Fibroblast of skin of scalp (primary cell): Measurements from ENCODE around the gene ZNF516.

Experiments
- DNase-seq: peaks from one replicate; pipeline ENCODE4 v3.0.0-alpha.2; 2013

Gene ZNF516

DNA sequence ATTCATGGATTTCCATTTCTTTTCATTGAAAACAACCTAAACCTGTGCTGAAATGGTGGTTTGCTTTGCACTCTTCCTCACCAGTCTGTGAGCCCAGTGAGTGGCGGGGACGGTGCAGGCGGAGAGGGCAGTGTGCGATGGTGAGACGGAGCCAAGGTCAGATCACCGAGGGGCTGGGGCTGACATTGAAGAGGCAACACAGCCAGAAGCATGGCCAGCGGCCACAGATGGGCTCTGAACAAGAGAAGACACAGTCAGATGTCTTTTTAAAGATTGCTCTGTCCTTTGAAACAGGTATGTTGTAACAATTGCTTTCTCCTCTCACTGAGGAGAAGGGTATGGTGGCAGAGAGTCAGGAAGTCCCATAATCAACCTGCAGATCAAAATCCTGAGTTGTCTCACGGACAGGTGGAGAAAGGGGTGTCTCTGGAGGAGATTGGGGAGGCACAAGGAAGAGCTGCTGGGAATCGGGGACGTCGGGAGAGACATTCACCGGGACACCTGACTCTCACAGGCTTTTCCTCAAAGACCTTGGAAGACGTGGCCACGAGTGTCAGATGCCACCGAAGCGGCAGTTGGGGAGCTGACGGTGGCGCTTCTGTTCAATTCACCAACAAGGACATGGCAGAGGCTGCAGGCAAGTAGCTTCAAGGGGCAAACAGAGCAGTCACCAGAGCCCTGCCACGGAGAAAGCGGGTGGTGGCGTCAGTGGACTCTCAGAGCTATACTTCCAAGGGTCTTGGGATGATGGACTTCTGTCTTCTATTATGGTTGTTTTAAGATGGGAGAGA, 12.1 kb upstream of the ZNF516 start:
- DNase-seq: no peak

DNA sequence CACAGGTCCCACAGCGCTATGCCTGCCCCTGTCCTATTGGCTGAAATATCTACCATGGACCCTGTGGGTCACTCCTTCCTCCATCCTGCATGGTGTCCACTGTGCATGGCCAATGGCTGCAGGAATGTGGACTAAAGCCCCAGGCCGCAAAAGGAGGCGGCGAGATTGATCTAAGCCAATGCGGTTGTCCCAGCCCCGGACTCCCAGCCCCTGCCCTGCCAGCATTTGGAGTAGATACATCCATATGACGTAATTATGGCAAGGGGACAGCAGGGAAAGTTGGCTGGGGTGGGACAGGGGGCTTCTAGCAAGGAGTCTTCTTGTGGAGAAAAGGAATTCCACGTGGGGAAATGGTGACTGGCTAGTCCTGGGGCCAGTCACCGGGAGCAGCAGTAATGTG, 11.4 kb upstream of the ZNF516 start:
- no peak for DNase-seq

DNA sequence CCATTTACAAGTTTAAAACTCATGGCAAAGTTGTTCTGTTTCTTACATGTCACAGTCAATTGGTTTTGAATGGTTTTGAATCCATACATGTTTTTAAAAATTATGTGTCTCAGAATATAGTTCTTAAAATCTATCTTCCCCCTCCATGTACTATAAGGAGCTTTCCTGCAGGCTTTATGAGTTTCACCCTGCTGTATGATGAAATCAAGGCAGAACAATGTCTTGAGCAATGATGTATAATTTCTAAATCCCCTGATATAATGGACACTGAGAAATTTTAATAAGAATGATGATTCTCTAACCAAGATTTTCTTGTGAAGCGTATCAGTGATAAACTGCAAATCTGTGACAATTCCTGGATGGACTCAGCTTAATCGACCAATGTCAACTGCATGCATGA, 10.6 kb upstream of the ZNF516 start:
- DNase-seq: no peak

DNA sequence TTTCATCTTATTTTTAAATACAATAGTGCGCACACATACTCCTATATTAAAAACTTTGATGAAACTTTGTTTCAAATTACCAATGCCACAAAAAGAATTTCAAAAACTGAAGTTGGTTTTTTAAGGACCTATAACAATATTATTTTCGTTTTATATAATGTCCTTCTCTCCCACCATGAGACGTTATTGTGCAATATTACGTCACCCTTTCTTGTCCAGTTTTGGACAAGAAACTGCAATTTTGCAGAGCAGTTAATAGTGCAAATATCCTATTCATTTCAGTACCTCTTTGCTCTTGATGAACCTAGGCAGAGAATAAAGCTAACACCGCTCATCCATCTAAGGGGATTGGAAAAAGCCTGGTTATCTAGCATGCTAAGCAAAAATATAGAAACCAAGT, 9.7 kb upstream of the ZNF516 start:
- no peak for DNase-seq

DNA sequence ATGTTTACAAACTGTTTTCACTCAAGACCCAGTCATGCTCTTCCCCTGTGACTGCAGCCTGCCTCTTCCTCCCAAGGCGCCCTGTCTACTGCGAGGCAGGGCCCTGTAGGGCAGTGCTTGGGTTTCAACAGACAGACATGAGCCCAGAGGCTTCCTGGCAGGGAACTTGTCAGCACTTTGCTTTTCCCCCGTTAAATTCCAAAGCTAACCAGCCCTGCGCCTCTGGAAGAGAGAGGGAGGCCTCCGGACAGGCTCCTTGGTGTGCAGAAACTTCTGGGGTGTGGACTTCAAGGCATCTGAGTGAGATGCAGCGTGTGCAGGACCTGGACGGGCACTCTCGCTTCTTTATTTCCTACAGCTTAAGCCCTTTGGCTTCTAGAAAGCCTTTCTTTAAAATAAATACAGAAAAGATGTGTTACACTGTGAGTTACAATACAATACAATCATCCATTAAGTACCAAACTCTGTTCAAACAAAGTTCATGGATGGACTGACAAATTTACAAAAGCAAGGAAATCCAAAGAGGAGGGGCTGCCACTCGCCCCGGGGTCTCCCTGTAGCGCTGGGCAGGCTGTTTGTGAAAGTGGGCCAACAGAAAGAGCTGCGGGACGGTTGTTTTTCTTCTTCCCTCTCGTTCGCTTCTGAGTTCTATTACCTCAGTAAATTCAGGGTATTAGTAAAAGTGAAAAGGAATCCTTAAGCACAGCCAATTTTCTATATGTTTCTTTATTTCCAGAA, 8.8 kb upstream of the ZNF516 start:
- DNase-seq: no peak

DNA sequence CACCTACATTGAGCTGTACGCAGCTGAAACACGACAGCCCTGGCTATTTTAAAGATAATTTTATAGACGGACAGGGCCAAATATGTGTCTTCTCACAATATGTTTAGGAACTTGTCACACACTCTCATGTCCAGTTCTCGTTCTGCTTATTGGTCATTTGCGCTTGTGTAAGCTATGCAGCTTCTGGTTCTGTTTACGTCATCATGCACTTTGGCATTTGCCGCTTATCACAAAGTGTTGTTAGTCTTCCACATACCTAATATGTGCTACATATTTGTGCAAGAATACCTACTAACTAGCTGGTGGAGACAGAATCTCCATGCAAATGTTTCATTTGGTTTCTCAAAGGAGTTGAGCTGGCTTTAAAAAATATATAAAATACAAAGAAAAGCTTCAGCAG, 7.5 kb upstream of the ZNF516 start:
- no peak for DNase-seq

DNA sequence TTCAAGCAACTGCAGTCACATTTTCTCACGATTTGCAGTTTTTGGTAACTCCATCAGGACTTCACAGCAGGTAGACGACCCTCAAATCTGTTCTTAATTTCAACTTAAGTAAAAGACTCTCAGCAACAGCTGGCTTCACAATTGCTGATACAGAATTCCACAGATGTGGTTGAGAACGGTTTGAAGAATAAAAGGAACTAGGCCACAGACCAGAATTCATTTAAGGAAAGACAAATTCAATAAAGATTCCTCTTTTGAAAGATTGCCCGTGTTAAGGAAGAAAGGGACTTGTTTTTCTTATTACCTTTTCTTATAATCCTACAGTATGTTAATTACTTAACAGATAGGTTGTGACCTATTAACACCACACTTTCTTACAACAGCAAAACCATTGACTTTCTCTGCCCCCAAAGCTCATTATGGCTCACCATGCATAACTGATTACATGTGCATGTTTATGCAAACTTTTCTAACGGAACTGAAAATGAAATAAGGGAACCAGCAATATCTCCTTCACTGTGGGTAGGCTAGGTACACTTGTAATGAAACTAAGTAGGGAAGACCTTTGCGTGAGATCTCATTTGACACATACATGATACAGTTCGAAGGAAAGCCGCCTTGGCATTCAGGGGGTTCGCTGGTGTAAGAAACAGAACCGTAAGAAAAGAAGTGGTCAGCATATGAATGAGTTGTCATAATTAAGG, 4.7 kb upstream of the ZNF516 start:
- no peak for DNase-seq

DNA sequence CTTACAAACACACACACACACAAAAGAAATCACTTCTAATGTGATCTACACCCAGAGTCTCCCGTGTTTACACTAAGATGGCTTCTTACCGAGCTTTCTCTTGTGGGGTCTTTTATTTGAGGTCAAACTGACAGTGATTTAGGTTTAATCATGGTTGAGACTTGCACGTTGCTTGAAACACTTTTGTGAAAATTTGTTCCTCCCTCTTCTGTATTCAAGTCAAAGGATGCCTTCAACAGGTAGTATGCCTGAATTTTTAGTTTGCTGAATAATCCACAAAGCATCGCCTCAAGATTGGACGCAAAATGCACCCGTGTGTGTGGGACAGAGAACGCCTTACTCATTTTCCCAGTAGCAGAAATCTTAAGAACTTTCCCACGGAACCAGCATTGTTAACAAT, 4.0 kb upstream of the ZNF516 start:
- no peak for DNase-seq

DNA sequence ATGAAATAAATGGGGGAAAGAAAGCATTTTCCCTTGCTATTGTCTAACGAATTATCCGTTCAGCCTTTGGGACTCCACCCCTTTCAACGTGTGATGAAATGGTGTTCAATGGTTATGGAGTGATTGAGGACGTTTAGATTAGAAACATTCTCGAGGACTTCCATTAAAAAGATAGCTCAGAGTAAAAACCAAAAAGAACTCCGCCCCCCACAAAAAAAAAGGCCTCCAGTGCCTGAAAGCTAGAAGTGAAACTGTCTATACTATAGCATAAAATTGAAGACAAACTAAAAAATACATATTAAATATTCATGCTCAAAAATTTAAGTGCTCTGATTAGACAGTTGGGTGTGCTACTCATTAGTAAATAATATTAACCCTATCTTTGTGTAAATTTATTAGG, 3.0 kb upstream of the ZNF516 start:
- DNase-seq: no peak

DNA sequence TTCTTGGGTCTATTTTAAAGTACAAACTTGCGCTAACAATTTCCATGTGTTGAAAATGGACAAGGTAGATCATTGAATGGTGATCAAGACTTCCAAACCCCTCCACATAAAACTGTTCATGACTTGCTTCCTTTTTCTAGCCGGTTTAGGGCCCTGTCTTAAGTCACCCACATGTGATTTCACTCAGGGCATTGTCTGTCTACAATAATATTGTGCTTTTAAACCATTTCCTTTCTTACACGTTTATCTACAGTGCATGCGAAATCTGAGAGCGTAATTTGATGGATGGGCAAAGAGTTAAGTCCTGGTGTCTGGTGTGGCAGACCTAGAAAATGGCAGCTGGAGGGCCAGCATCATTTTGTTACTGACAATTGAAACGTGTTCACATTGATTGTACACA, 2.0 kb upstream of the ZNF516 start:
- no peak for DNase-seq

DNA sequence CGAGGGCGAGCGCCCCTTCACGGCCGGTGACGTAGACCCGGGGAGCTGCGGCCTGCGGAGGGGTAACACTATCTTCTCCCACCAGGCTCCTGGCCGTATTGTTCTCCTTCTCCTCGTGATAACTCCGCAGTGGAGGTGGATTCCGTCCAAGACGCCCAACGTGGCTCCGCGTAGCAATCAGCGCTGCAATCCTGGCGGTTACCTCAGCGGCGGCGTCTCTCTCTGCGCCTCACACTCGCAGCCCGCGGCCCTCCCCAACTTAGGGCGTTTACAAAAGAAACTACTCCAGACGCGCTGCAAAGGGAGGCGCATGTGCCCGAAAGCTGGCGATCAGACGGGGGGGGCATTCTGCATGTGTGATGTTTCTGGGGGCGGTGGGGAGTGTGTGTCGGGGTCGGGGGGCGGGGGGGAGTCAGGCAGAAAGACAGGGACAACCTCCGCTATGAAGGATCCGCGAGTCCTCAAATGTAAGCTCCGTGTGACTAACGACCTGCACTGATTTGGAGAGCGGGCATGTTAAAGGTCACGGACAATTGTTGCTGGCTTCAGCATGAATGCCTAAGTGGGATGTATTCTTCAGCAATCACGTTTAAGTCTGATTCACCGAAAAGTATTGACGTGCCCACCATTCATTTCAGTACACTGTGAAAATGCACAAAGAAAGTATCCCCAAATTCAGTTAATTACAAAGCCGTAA, 1.3 kb upstream of the ZNF516 start:
- peak; percentile 53 for DNase-seq

DNA sequence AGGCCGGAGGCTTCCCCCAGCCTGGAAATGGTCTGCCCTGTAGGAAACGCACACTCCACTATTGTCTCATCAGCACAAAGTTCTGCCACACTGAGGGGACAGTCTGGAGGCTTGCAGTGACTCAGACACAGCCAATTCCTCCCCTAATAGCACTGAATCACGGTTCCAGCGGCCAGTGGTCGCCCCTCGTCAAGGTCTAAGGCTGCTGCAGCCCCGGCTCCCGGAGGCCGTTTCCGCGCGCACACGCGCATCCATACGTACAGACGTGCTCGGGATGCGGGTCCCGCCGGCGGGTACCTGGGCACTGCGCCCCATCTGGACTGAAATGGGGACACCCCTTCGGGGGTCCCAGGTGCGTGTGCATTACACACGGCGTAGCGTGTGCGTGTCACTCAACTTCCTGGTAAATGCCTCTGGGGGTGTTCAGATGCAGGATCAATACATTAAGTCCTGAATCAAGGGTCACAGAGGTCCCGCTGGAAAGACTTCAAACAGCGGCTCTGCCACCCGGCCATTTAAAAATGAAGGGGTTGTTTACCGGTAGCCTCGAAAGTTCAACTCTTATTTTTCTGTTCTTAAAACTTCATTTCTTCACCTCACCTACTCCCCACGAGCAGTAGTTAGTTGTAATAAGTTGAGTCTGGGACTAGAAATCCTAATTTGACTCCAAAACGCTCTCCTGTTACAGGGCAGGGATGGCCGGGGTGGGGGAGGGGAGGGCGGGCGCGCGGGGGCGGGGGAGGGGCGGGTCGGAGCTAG, 572 bp upstream of the ZNF516 start:
- DNase-seq: peak; percentile 58

DNA sequence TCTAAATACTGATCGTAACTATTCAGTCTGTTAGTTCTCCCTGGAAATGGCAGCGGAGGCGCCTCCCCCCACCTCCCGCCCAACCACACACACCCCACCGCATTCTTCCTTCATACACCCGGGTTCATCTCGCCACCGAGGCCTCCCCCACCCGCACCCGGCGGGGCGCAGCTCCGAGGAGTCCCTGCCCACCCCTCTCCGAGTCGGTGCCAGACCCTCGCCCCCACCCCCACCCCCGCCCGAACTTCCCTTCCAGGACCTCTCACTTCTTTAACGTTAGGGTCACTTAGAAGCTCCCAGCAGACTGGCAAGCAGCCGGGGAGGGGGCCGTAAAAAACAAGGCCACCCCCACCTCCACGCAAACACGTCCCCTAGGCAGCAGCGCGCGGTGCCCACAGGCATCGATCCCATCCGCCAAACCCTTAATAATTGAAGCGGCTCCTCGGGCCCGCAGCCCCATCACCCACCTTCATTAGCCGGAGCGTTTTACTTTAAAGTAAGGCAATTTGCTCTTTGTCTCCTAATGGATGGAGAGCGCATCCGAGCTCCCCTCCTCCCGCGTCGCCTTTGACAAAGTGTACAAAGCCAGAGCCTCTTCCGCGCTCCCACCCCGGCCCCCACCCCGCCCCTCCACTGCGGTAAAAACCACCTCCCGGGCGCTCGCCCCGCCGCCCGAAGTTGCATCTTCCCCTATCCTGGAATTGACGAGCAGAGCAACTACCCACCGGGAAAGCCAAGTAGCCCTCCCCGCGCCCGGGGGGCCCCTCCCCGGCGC, 624 bp downstream of the ZNF516 start:
- DNase-seq: peak; percentile 58

DNA sequence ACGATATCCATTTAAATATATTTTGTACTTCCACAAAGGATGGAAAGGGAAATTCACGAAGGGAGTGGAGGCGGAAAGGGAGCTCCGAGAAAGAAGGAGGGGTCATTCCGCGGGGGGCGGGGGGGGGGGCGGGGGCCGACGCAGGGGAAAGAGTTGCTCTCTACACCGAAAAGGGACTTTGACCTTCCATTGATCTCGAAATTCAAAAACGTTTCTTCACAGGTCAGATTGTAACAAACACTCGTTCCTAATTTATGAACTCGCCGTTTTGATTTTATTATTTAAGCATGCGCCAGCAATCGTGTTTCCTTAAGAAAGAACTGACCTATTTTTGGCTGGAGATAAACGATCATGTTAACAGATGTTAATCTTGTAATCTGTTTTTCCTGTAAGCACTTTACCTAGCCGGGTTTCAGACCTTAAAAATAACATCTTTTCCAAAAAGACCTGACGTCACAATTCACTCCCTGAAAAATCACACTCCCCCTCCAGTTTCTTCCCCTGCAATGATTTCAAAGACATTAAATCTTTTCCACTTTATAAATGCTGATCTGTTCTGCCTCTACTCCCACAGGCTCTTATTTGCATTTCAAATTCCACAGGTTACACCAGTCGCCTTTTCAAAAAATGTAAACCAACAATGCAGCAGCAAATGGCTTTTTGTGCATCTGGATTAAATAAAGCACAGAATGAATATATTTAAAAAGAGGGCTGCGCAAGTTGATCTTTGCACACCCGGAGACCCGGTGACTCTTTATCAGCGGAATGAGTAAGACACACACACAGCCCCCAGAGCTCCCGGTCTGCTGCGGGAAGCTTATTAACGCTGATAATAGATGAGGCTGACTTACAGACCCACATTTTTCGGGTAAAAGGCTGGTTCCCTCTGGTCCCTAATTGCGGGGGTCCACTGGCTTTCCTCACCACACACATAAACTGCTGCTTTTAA, 1.6 kb downstream of the ZNF516 start:
- DNase-seq: peak; percentile 61

DNA sequence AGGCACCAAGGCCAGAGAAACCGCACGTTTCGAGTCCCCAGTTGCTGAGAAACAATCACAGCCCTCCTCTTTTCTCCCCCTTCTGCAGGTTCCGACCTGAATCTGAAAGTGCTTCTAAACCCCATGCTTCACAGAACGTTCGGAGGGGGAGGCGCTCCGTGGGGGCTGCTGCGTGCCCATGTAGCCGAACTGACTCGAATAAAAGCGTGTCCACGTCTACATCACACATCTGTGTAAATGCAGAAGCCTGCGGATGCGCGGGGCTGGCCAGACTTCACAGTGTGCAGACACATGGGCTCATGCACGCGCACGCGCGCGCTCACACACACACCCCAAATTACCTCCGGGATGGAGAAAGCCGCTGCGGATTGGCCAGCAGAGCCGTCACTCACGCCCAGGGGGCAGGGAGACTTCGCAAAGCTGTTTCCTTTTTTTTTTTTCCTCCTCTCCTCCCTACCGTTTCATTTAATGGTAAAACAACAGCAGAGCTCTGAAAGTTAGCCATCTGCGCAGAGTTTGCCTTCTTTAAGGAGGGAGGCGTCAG, 2.3 kb downstream of the ZNF516 start:
- peak; percentile 99 for DNase-seq

DNA sequence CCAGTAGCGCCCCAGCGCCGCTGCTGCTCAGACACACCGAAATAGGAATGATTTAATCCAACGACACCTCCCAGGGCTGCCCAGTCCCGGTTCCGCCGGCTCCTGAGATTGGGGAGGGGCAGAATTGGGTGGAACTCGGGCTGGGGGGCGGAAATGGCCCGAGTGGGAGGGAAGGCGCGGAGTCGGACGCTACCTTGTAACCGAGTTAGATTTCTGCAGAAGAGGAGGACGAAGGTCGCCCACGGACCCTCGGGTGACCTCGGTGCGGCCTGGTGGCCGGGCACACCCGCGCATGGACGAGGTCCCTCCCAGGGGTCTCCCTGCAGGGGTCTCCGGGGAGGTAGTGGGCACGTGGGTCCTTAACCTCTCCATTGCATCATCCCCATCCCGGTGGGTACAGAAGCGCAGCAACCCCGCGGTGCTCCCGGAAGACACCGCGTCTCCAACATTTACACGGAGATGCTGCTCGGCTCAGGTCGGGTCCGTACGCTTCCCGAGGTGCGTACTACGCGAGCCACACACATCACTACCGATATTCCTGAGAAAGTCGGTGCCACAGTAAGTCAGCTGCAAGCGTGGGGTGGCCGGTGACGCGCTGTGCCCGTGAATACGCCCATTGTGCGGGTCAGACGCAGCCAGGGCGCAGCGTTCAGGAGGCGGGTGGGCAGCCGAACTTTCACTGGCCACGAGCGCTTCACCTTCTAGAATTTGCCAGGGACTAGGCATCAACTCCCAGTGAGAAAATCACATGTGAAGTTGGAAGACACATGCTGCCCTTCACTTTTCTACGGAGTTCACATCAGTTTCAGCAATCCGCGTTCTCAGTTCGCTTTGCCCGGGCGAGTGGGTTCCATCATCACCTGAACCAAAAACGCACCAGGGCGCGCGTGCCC, 3.0 kb downstream of the ZNF516 start:
- DNase-seq: no peak

DNA sequence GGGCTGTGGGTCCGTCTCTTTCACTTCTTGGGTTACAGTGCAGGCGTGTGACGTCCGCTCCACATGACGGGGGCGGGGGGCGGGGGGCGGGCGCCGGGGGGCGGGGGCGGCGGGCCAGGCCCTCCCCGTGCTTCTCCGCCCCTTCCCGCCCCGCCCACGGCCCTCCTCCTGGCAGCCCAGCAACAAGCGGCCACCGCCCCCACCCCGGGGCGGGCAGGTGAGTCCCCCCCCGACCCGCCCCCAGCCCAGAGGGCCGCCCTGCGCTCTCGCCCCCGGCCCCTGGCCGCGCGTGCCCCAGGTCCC, 3.6 kb downstream of the ZNF516 start:
- DNase-seq: peak; percentile 73

DNA sequence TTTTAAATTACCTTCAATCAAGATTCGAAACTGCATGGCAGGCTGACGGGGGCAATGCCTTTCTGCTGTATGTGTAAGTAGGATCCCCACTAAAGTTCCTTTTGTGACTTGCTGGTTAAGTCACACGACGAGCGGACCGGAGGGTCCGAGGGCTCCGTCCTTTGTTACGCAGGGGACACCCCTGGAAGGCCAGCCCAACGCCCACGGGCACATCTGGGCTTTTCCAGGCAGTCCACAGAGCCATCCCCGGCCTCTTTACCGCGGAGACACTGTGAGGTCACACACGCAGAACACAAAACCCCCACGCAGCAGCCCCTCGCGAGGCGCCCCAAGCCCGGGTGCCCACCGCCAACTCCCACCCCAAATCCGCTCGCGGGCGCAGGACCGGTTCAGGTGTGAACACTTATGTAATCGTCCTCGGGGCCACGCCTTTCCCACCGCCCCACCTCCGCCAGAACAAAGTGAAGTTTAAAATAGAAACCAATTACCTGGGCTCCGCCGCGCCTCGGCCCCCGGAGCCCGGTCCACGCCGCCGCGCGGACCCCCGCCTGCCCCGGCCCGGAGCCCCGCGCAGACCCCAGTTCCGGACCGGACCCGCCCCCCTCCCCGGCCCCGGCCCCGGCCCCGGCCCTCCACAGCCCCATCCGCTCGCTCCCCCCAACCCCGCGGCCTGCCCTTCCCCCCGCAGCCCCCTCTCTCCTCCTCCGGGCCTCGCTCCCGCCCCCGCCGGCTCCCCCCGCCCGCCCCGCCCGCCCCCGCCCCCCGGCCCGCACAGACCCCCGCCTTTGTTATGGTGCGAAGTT, 4.2 kb downstream of the ZNF516 start:
- no peak for DNase-seq
